Heart right ventricle (tissue), 16 donors: Measurements from ENCODE around the gene LRRC57. TPM values are rescaled to one million over a fixed set of nuclear protein-coding genes. Genes with fewer than 3 reads are reported as not detected.

Experiments used
- ATAC-seq, 8 donors: fragments of 200-7000 bp; cut with Tn5 transposase; one replicate each; pipeline ENCODE4 v1.9.1; 2020; ENCODE audit warnings: mild to moderate bottlenecking in 8 of 8, moderate library complexity in 8 of 8, moderate number of reproducible peaks in 1 of 8
- DNase-seq, 2 donors: peaks; one replicate each; pipeline ENCODE4 v3.0.0-alpha.2; 2020
- H3K27ac ChIP-seq, 10 donors: fragments of 200-600 bp; sonication (generic) in 2 of 10; one replicate each; pipeline versions ENCODE4 v1.5.0 to v1.8.0; 2020 to 2022; ENCODE audit warnings: mild to moderate bottlenecking in 3 of 10
- H3K27me3 ChIP-seq, 7 donors: fragments of 200-600 bp; one replicate each; pipeline ENCODE4 v1.8.0; 2021 to 2022; ENCODE audit warnings: mild to moderate bottlenecking in 2 of 7
- H3K36me3 ChIP-seq, 9 donors: fragments of 200-600 bp; sonication (generic) in 1 of 9; one replicate each; pipeline versions ENCODE4 v1.5.0 to v1.8.0; 2020 to 2022; ENCODE audit warnings: mild to moderate bottlenecking in 2 of 9
- H3K4me1 ChIP-seq, 9 donors: fragments of 200-600 bp; sonication (generic) in 1 of 9; one replicate each; pipeline versions ENCODE4 v1.5.0 to v1.8.0; 2020 to 2022; ENCODE audit warnings: mild to moderate bottlenecking in 4 of 9
- H3K4me3 ChIP-seq, 10 donors: fragments of 200-600 bp; sonication (generic) in 2 of 10; one replicate each; pipeline versions ENCODE4 v1.5.0 to v1.8.0; 2020 to 2022; ENCODE audit warnings: mild to moderate bottlenecking in 7 of 10, moderate library complexity in 2 of 10
- H3K9me3 ChIP-seq, 11 donors: fragments of 200-600 bp in 10 of 11; sonication (generic) in 2 of 11; one replicate each; pipeline versions ENCODE4 v1.5.0 to v1.8.0; 2013 to 2022; ENCODE audit warnings: mild to moderate bottlenecking in 2 of 11, control low read depth in 1 of 11, moderate library complexity in 1 of 11
- WGBS, 2 donors: extraction: QIAGEN DNeasy Blood & Tissue Kit; methylation state at CpG; one replicate each; pipeline ENCODE4 v1.1.7; 2013; ENCODE audit warnings: inconsistent platforms in 1 of 2; 5-methylcytosine and 5-hydroxymethylcytosine counted together
- intact Hi-C, 10 donors: fragments of 100-400 bp; cut with DNase I; formaldehyde crosslinking; loops; one replicate each; pipeline versions ENCODE4 v1.11.1 to v1.14.2; 2022
- polyA plus RNA-seq, 2 donors: library from polyadenylated mRNA; stranded (reverse); fragments of 200-250 nt; gene quantifications; one replicate each; pipeline ENCODE4 v1.2.3, GENCODE V29; 2013
- total RNA-seq, 10 donors: library from RNA; stranded (reverse); fragmentation: NEBNext Ultra II Directional in 3 of 10; extraction: Animal tissue kit (Norgen Biotek cat#: 25700) in 3 of 10; gene quantifications; one replicate each; pipeline versions ENCODE4 v1.2.1 to v1.2.4, GENCODE V29; 2021 to 2023
- TF ChIP-seq, protein P1 (sequence below), 9 donors: fragments of 200-600 bp; sonication (generic) in 2 of 9; IDR thresholded peaks; one replicate each; pipeline versions ENCODE4 v1.5.0 to v1.8.0; 2021 to 2022; ENCODE audit warnings: antibody characterized with exemption in 9 of 9, mild to moderate bottlenecking in 5 of 9, moderate library complexity in 1 of 9
- donor health status: Arrhythmogenic right ventricular cardiomyopathy.
- donor health status: ischemic (EF 13 %, LVEDD 7.1; RV severe dilation, severe dysfunction).
- donor health status: healthy with polysubstance abuse.
- donor health status: DM: no; HTN: yes; CAD: no.
- donor health status: DM: no; HTN: no; CAD: no.
- donor health status: ischemic (EF 25% LVEDD 6.9; RV normal size, moderate dysfunction).
- donor health status: ischemic (EF 25% LVEDD 5.7; RV mildly dilated, moderate dysfunction).
- donor health status: healthy.
- donor health status: DM: yes; HTN: yes; CAD: no.
- donor health status: Ischemic cardiomyopathy.
- donor health status: ischemic (EF 35%, LVEDD 5.7; RV mildly dilated, moderate dysfunction).
- donor health status: nonischemic (EF 11% LVEDD 7.7; RV severe dilation, severe dysfunction).
- donor health status: DM: yes; HTN: yes; CAD: no.
- donor health status: PGD.
- donor health status: ischemic (EF 29% LVEDD 5.4; RV normal size, mild dysfunction).
- donor health status: nonischemic (EF 23%, LVEDD 6.1; RV moderate dilation, normal function).

LRRC57 gene
- total and polyA plus RNA-seq, 12 donors, result 3.7 to 24.6 (median 16.4) TPM

- peaks cover 0 to 81% (median 76%) of the 10 kb centered on the region in 9 donors for H3K4me1 ChIP-seq
- TF ChIP-seq, protein P1, sequence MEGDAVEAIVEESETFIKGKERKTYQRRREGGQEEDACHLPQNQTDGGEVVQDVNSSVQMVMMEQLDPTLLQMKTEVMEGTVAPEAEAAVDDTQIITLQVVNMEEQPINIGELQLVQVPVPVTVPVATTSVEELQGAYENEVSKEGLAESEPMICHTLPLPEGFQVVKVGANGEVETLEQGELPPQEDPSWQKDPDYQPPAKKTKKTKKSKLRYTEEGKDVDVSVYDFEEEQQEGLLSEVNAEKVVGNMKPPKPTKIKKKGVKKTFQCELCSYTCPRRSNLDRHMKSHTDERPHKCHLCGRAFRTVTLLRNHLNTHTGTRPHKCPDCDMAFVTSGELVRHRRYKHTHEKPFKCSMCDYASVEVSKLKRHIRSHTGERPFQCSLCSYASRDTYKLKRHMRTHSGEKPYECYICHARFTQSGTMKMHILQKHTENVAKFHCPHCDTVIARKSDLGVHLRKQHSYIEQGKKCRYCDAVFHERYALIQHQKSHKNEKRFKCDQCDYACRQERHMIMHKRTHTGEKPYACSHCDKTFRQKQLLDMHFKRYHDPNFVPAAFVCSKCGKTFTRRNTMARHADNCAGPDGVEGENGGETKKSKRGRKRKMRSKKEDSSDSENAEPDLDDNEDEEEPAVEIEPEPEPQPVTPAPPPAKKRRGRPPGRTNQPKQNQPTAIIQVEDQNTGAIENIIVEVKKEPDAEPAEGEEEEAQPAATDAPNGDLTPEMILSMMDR (IDR thresholded peaks at IDR 0.05), result no peak
- no peaks in the 10 kb centered on the region for H3K27me3 ChIP-seq
- no peak overlapping the region for H3K4me3 ChIP-seq
- intact Hi-C loops, result loop anchor here in 1 of 10 donors (5.0 to 10.0 kb wide), 2 partner anchors 68 to 84 kb away; partner anchors contain the start of genes SNAP23 and ZNF106
- no peak overlapping the region for H3K27ac ChIP-seq
- DNase-seq (no peak), ATAC-seq (no peak)
- 90 to 92% methylated on average over 2 of the region's 2 CpGs for WGBS, 2 donors
- no peaks in the 10 kb centered on the region for H3K9me3 ChIP-seq
- no peaks in the 10 kb centered on the region for H3K36me3 ChIP-seq
Observed at GRCh38 chr15:42578984-42579537, 30.5 kb upstream of the LRRC57 start.

DNA sequence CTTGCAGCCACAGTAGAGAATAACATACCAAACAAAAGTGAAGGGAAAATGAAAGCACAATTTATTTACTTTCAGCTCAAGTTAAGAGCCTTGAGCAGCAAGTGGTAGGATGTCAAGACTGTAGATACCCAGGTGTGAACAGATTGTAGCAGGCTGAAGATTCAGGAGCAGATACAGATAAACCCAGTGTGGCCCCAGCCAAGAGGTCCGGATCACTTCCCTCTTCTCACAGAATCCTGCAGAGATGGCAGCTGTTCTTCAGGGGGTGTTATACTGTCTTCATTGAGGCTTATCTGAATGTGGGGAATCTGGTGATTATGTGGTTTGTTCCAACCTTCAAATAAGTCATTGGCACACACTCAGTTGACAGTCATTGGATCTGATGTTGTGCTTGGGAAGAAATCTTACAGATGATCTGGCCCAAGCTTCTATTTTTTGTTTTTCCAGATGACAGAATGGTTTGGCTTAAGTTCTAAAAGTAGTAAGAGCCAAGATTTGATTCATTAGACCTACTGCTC is 29.0 kb upstream of the LRRC57 start:
- ATAC-seq (no peak), DNase-seq (no peak)
- Histone ChIP-seq H3K9me3 (no peaks in the 10 kb centered on the region), H3K4me1 (peaks cover 0 to 66% (median 61%) of the 10 kb centered on the region in 9 donors), H3K27ac (peak overlapping the region in 6 of 10 donors; percentile 22 to 48 (median 34)), H3K27me3 (no peaks in the 10 kb centered on the region), H3K4me3 (peak overlapping the region in 6 of 10 donors; percentile 2 to 96 (median 90)), H3K36me3 (no peaks in the 10 kb centered on the region)
- 21 to 39% methylated on average over 1 of the region's 1 CpG for WGBS, 2 donors
- TF ChIP-seq, protein P1 (IDR thresholded peaks at IDR 0.05), result no peak
- intact Hi-C loops, result loop anchor here in 1 of 10 donors (5.0 to 10.0 kb wide), 2 partner anchors 70 to 83 kb away; partner anchors contain the start of genes SNAP23 and ZNF106

GRCh38 chr15:42576776-42577175 is 28.2 kb upstream of the LRRC57 start:
- peaks cover 0 to 58% (median 53%) of the 10 kb centered on the region in 9 donors for H3K4me1 ChIP-seq
- peak overlapping the region in 7 of 10 donors; percentile 47 to 96 (median 90) for H3K4me3 ChIP-seq
- WGBS, 2 donors, result 75 to 84% methylated on average over 1 of the region's 1 CpG
- H3K9me3 ChIP-seq, result no peaks in the 10 kb centered on the region
- H3K27me3 ChIP-seq, result no peaks in the 10 kb centered on the region
- intact Hi-C loops, result loop anchor here in 1 of 10 donors (1.0 to 10.0 kb wide), 3 partner anchors 12 to 82 kb away; partner anchors contain the start of genes SNAP23 and ZNF106
- H3K36me3 ChIP-seq, result no peaks in the 10 kb centered on the region
- H3K27ac ChIP-seq, result peak overlapping the region in 5 of 10 donors; percentile 22 to 95 (median 41)
- TF ChIP-seq, protein P1 (IDR thresholded peaks at IDR 0.05), result no peak
- DNase-seq (no peak), ATAC-seq (no peak)

DNA sequence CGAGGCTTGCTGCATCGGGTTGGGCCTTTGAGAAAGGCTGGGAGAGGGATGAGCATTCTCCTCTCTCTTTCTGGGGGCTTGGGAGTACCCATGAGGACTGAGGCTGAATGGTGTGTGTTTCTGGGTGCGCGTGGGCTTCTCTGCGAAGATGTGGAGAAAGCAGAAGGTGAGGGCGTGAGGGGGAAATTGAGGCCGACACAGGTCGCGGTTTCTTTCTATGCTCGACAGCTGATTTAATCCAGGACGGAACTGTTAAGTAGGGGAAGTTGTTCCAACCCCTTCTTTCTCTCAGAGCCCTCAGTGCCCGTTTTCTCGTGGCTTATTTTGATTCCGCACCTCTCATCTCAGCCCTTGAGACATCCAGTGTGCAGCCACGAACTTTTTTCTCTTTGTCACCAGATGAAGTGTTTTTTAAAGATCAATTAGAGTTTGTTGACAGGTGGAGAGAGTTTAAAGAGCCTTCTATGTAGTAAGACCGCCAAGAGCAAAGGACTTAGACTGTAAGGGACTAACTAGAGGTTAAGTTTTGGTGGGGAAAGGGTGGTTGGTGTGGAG is 27.5 kb upstream of the LRRC57 start:
- ATAC-seq (no peak), DNase-seq (no peak)
- H3K4me1 ChIP-seq, result peaks cover 0 to 53% (median 50%) of the 10 kb centered on the region in 9 donors
- WGBS, 2 donors, result 4 to 7% methylated on average over 16 of the region's 16 CpGs
- H3K27me3 ChIP-seq, result no peaks in the 10 kb centered on the region
- TF ChIP-seq, protein P1 (IDR thresholded peaks at IDR 0.05), result no peak
- H3K9me3 ChIP-seq, result no peaks in the 10 kb centered on the region
- intact Hi-C loops, result loop anchor here in 1 of 10 donors (1.0 to 10.0 kb wide), 3 partner anchors 12 to 81 kb away; partner anchors contain the start of genes SNAP23 and ZNF106
- H3K36me3 ChIP-seq, result no peaks in the 10 kb centered on the region
- H3K4me3 ChIP-seq, result peak overlapping the region; percentile 47 to 96 (median 91)
- peak overlapping the region; percentile 37 to 95 (median 90) for H3K27ac ChIP-seq
